GM18867 (cell line): ENCODE data around the gene ACBD5.
A peak's percentile ranks its signal among the peaks of the same experiment; 100 is the strongest.

Experiments
- ATAC-seq: cut with Tn5 transposase; IDR thresholded peaks from one replicate; pipeline ENCODE4 v1.9.1; 2021; ENCODE audit warnings: mild to moderate bottlenecking, moderate library complexity; ENCODE audit not compliant: unreplicated experiment

The ACBD5 gene

GRCh38 chr10:27155066-27155754, 85.4 kb downstream of the ACBD5 start, which contains the start of gene MASTL:
Gene MASTL, plus strand, starts transcription at chr10:27155352. Its CDS starts 75 bp downstream, at chr10:27155427.
- peak; percentile 80 for ATAC-seq

- ATAC-seq = peak; percentile 7
Observed at GRCh38 chr10:27153845-27154193, 86.8 kb downstream of the ACBD5 start.

GRCh38 chr10:27153329-27153728, 87.3 kb downstream of the ACBD5 start:
- ATAC-seq = no peak

- no peak for ATAC-seq
Observed at GRCh38 chr10:27152687-27153086, 87.9 kb downstream of the ACBD5 start.

GRCh38 chr10:27150261-27150660, 90.3 kb downstream of the ACBD5 start:
- no peak for ATAC-seq

GRCh38 chr10:27147701-27148100, 92.9 kb downstream of the ACBD5 start:
- no peak for ATAC-seq

GRCh38 chr10:27145937-27146336, 94.7 kb downstream of the ACBD5 start:
- ATAC-seq = no peak
